Measurements from ENCODE around the gene CAMSAP1.
"Not testable (repeated sequence)": the region's sequence is repeated elsewhere in the genome, so short reads cannot be mapped to it uniquely, and the experiment has no call there.

The CAMSAP1 gene

GRCh38 chr9:135901031-135901758 is 6.2 kb downstream of the CAMSAP1 start:
- no peak for DNase-seq (ENCODE audit: low spot score)

- no peak for DNase-seq (ENCODE audit: low spot score)
Measured at GRCh38 chr9:135898634-135899407, 8.5 kb downstream of the CAMSAP1 start.

GRCh38 chr9:135896626-135897025 is 10.7 kb downstream of the CAMSAP1 start:
- no peak for DNase-seq (ENCODE audit: low spot score)

- no peak for DNase-seq (ENCODE audit: low spot score)
Measured at GRCh38 chr9:135896205-135896604, 11.1 kb downstream of the CAMSAP1 start.

GRCh38 chr9:135895202-135895848 is 12.0 kb downstream of the CAMSAP1 start:
- DNase-seq (ENCODE audit: low spot score) = no peak

- no peak for DNase-seq (ENCODE audit: low spot score)
Measured at GRCh38 chr9:135893104-135893503, 14.2 kb downstream of the CAMSAP1 start.

- not testable (repeated sequence) for DNase-seq (ENCODE audit: low spot score)
Measured at GRCh38 chr9:135892327-135892726, 15.0 kb downstream of the CAMSAP1 start.

- no peak for DNase-seq (ENCODE audit: low spot score)
Measured at GRCh38 chr9:135891027-135891631, 16.2 kb downstream of the CAMSAP1 start.

- no peak for DNase-seq (ENCODE audit: low spot score)
Measured at GRCh38 chr9:135890190-135891026, 16.9 kb downstream of the CAMSAP1 start.

GRCh38 chr9:135889564-135890189 is 17.7 kb downstream of the CAMSAP1 start:
- DNase-seq (ENCODE audit: low spot score) = no peak

GRCh38 chr9:135888766-135889394 is 18.5 kb downstream of the CAMSAP1 start:
- DNase-seq (ENCODE audit: low spot score) = no peak

- DNase-seq (ENCODE audit: low spot score) = no peak
Measured at GRCh38 chr9:135888126-135888765, 19.1 kb downstream of the CAMSAP1 start.

GRCh38 chr9:135887585-135888050 is 19.7 kb downstream of the CAMSAP1 start:
- DNase-seq (ENCODE audit: low spot score) = no peak

GRCh38 chr9:135887021-135887507 is 20.3 kb downstream of the CAMSAP1 start:
- DNase-seq (ENCODE audit: low spot score) = peak; percentile 70

- peak; percentile 66 for DNase-seq (ENCODE audit: low spot score)
Measured at GRCh38 chr9:135886147-135886981, 21.0 kb downstream of the CAMSAP1 start.

- DNase-seq (ENCODE audit: low spot score) = no peak
Measured at GRCh38 chr9:135885100-135885853, 22.1 kb downstream of the CAMSAP1 start.

- DNase-seq (ENCODE audit: low spot score) = no peak
Measured at GRCh38 chr9:135884328-135885035, 22.9 kb downstream of the CAMSAP1 start.

Measured in globus pallidus (tissue), 1 donor.